Fibroblast of lung (primary cell): ENCODE results near the gene BIRC7.

Experiments
- CTCF ChIP-seq, 2 donors: IDR thresholded peaks in 1 of 2; conservative IDR thresholded peaks in 1 of 2; 1 replicate in 1 of 2; 2 replicates in 1 of 2; pipeline ENCODE4 v1.5.1; 2011 to 2012; ENCODE audit warnings: low read length in 2 of 2, control low read depth in 1 of 2, inconsistent platforms in 1 of 2, low read depth in 1 of 2, mild to moderate bottlenecking in 1 of 2
- EZH2 ChIP-seq: IDR thresholded peaks from 2 replicates; pipeline ENCODE4 v1.5.1; 2012; ENCODE audit warnings: low read length, control low read depth, mild to moderate bottlenecking; ENCODE audit errors: missing control alignments

GRCh38 chr20:63270606-63271325, 35.1 kb downstream of the BIRC7 start:
- TF ChIP-seq CTCF (conservative IDR thresholded peaks at IDR 0.05 in 1 of 2, IDR thresholded peaks at IDR 0.05 in 1 of 2; ENCODE audit: low read depth in 1 of 2, low read length in 2 of 2) = no peak
- TF ChIP-seq EZH2 = no peak
